ENCODE measurements around the gene ABCC1.

DNA sequence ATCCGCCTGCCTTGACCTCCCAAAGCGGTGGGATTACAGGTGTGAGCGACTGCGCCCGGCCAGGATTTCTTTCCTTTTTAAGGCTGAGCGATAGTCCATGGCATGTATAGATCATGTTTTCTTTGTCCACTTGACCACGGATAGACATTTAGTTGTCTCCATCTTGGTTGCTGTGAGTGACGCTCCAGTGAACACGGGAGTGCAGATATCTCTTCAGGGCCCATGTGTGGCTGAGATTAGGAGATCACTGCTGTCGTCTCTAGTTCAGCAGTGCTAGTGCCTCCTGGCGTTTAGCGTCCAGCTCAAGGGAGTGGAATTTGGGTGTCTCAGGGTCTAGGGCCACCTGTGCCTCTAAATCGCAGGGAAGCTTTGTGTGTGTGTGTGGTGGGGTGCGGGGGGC is 41.5 kb downstream of the ABCC1 start:
- TF ChIP-seq, protein P1, sequence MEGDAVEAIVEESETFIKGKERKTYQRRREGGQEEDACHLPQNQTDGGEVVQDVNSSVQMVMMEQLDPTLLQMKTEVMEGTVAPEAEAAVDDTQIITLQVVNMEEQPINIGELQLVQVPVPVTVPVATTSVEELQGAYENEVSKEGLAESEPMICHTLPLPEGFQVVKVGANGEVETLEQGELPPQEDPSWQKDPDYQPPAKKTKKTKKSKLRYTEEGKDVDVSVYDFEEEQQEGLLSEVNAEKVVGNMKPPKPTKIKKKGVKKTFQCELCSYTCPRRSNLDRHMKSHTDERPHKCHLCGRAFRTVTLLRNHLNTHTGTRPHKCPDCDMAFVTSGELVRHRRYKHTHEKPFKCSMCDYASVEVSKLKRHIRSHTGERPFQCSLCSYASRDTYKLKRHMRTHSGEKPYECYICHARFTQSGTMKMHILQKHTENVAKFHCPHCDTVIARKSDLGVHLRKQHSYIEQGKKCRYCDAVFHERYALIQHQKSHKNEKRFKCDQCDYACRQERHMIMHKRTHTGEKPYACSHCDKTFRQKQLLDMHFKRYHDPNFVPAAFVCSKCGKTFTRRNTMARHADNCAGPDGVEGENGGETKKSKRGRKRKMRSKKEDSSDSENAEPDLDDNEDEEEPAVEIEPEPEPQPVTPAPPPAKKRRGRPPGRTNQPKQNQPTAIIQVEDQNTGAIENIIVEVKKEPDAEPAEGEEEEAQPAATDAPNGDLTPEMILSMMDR (IDR thresholded peaks at IDR 0.05; ENCODE audit: low read depth, low read length) = no peak
- no peak for TF ChIP-seq EZH2phosphoT487 (IDR thresholded peaks at IDR 0.05; ENCODE audit: low read depth)
